GM12878 (cell line): Measurements from ENCODE around the gene DLK2. TPM values are rescaled to one million over a fixed set of nuclear protein-coding genes. Genes with fewer than 3 reads are reported as not detected.
"Not testable (repeated sequence)": the region's sequence is repeated elsewhere in the genome, so short reads cannot be mapped to it uniquely, and the experiment has no call there.

Experiments
- ATAC-seq: fragments of 200-7000 bp; cut with Tn5 transposase; 3 replicates; pipeline ENCODE4 v1.9.1; 2020; ENCODE audit warnings: mild to moderate bottlenecking, moderate library complexity
- BruUV-seq: library from RNA; stranded (reverse); fragments of 400-500 nt; replicated peaks from 2 replicates; lab custom pipeline; 2021; lab: Mats Ljungman, UMichigan
- CTCF ChIA-PET: fragments of 300-600 bp; sonication (Branson Sonifier 250); formaldehyde crosslinking; extraction: SDS; loops from one replicate; lab custom pipeline; 2021; ENCODE audit warnings: inconsistent platforms; lab: Yijun Ruan, JAX
- POLR2A ChIA-PET: fragments of 350-600 bp; formaldehyde crosslinking; extraction: SDS; loops from one replicate; lab custom pipeline; 2021; ENCODE audit warnings: inconsistent platforms; lab: Charles Lee
- RAD21 ChIA-PET: fragments of 300-600 bp; sonication (Branson Sonifier 250); formaldehyde crosslinking; loops from one replicate; lab custom pipeline; 2023; ENCODE audit warnings: antibody characterized with exemption; ENCODE audit not compliant: unreplicated experiment; lab: Charles Lee
- SMC1A ChIA-PET: fragments of 300-600 bp; sonication (Branson Sonifier 250); formaldehyde crosslinking; loops from one replicate; lab custom pipeline; 2023; ENCODE audit not compliant: unreplicated experiment, uncharacterized antibody; lab: Charles Lee
- DNase-seq: peaks from one replicate; pipeline ENCODE4 v3.0.0-alpha.2; 2011; ENCODE audit warnings: low read depth, low spot score
- FAIRE-seq: peaks from 3 replicates; lab custom pipeline; 2011; peaks lifted over from hg19 to GRCh38; lab: Jason Lieb, UNC
- H2AFZ ChIP-seq: 2 replicates; pipeline ENCODE4 v1.6.0; 2011; ENCODE audit warnings: low read depth, low read length, control low read depth; ENCODE audit not compliant: control insufficient read depth
- H3K27ac ChIP-seq: 2 replicates; pipeline ENCODE4 v1.5.1; 2011; ENCODE audit warnings: control low read depth; ENCODE audit not compliant: control insufficient read depth, insufficient read depth
- H3K27me3 ChIP-seq, 2 experiments: replicated peaks in 1 of 2; 2 replicates each; pipeline versions ENCODE4 v1.6.0 to v1.6.1; 2011; ENCODE audit warnings: low read length in 1 of 2; ENCODE audit not compliant: control insufficient read depth in 2 of 2, insufficient read depth in 2 of 2
- H3K36me3 ChIP-seq, 2 experiments: 2 replicates each; pipeline ENCODE4 v1.5.1; 2011; ENCODE audit warnings: low read length in 1 of 2; ENCODE audit not compliant: control insufficient read depth in 2 of 2, insufficient read depth in 2 of 2
- H3K4me1 ChIP-seq: 2 replicates; pipeline ENCODE4 v1.6.1; 2011; ENCODE audit warnings: mild to moderate bottlenecking, low read length, moderate library complexity, mixed read lengths; ENCODE audit not compliant: control insufficient read depth, insufficient read depth
- H3K4me2 ChIP-seq: 2 replicates; pipeline ENCODE4 v1.6.0; 2011; ENCODE audit warnings: control low read depth; ENCODE audit not compliant: control insufficient read depth, insufficient read depth
- H3K4me3 ChIP-seq: fragments of 200-600 bp; sonication (generic); 2 replicates; pipeline ENCODE4 v1.5.1; 2016
- H3K79me2 ChIP-seq: 2 replicates; pipeline ENCODE4 v1.6.0; 2011; ENCODE audit warnings: low read length; ENCODE audit not compliant: control insufficient read depth, insufficient read depth
- H3K9ac ChIP-seq: 2 replicates; pipeline ENCODE4 v1.8.0; 2011; ENCODE audit warnings: low read length, control low read depth, mixed read lengths; ENCODE audit not compliant: control insufficient read depth, insufficient read depth
- H3K9me3 ChIP-seq: replicated peaks from 3 replicates; pipeline ENCODE4 v1.5.1; 2011; ENCODE audit warnings: mild to moderate bottlenecking, low read length; ENCODE audit not compliant: control insufficient read depth, insufficient read depth
- H4K20me1 ChIP-seq: 2 replicates; pipeline ENCODE4 v1.6.0; 2011; ENCODE audit not compliant: control insufficient read depth, insufficient read depth
- HDAC6 ChIP-seq: fragments of 200-600 bp; sonication (generic); IDR thresholded peaks from one replicate; pipeline ENCODE4 v1.8.0; 2017; ENCODE audit warnings: antibody characterized with exemption; ENCODE audit not compliant: unreplicated experiment
- NFYB ChIP-seq: IDR thresholded peaks from 2 replicates; pipeline ENCODE4 v1.6.1; 2011; ENCODE audit warnings: low read depth, mild to moderate bottlenecking, low read length, improper control_type of control experiment, moderate library complexity; ENCODE audit not compliant: insufficient read depth
- RBBP5 ChIP-seq: fragments of 200-600 bp; sonication (generic); conservative IDR thresholded peaks from 2 replicates; pipeline ENCODE4 v1.6.1; 2016
- ZNF274 ChIP-seq: IDR thresholded peaks from one replicate; pipeline ENCODE4 v1.8.0; 2011; ENCODE audit not compliant: insufficient read length, insufficient read depth
- WGBS: methylation state at CpG from one replicate; pipeline ENCODE4 v1.1.6; 2016; ENCODE audit warnings: low lambda C conversion rate; ENCODE audit not compliant: insufficient replicate concordance, insufficient coverage; ENCODE audit errors: missing lambda C conversion rate; 5-methylcytosine and 5-hydroxymethylcytosine counted together
- in situ Hi-C: fragments of 300-500 bp; cut with MboI; formaldehyde crosslinking; loops from 9 replicates; pipeline ENCODE4 v1.14.3; 2018; ENCODE audit warnings: mixed read lengths
- intact Hi-C: fragments of 100-400 bp; cut with micrococcal nuclease; formaldehyde crosslinking; loops from one replicate; pipeline ENCODE4 v1.14.2; 2022; ENCODE audit not compliant: unreplicated experiment
- polyA plus RNA-seq, 11 experiments: library from polyadenylated mRNA; depleted of rRNA in 4 of 11; unstranded in 6 of 11; stranded (reverse) in 5 of 11; fragments of >200 nt; fragmentation: Nextera tagmentation in 4 of 11; fragmentation: Illumina TruSeq in 1 of 11; extraction: Ambion mirVana in 4 of 11; extraction: Trizol in 1 of 11; gene quantifications; 1 replicate in 1 of 11; 2 replicates in 10 of 11; pipeline versions ENCODE4 v1.2.1 to v1.2.3, GENCODE V29; 2011 to 2016; ENCODE audit warnings: inconsistent platforms in 2 of 11, missing spikeins in 2 of 11, low read depth in 1 of 11
- total RNA-seq, 4 experiments: library from RNA; depleted of rRNA in 3 of 4; stranded (reverse); fragments of >200 nt in 3 of 4; fragmentation: Illumina TruSeq in 1 of 4; extraction: Trizol in 1 of 4; gene quantifications; 2 replicates each; pipeline versions ENCODE4 v1.2.1 to v1.2.3, GENCODE V29; 2013 to 2021

Gene DLK2
- total and polyA plus RNA-seq, 10 of the 15 experiments (the other 5 are each of a cell fraction or from before 2014, with no cell fraction given) = 0.03 to 0.55 (median 0.38) TPM; not detected in 4

DNA sequence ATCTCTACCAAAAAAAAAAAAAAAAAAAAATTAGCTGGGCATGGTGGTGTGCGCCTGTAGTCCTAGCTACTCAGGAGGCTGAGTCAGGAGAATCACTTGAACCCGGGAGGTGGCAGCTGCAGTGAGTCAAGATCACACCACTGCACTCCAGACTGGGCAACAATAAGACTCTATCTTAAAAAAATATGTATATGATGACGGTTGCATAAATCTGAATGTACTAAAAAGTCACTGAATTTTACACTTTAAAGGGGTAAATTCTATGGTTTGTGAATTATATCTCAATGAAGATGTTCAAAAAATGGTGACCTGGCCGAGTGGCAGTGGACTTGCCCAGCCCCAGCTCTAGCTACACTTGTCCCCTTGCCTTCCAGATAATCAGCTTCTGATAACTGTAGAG lies 38.4 kb downstream of the DLK2 start:
- in situ Hi-C loops = no loop called here
- ATAC-seq = no peak
- 50% methylated on average over 4 of the region's 4 CpGs for WGBS
- ChIA-PET POLR2A (interaction anchor here (0.6 kb wide), 1 partner anchor 20 kb away, joined by 5 read pairs; no protein-coding TSS in a partner anchor), SMC1A (no interaction called here), RAD21 (no interaction called here), CTCF (interaction anchor here (0.6 kb wide), 1 partner anchor 204 kb away, joined by 5 read pairs; no protein-coding TSS in a partner anchor)
- no peak overlapping the region for H3K4me2 ChIP-seq
- no peak for TF ChIP-seq ZNF274
- TF ChIP-seq HDAC6 = no peak
- no peak for TF ChIP-seq NFYB
- no peak for TF ChIP-seq RBBP5
- H3K4me3 ChIP-seq = no peak overlapping the region
- no peak overlapping the region for H2AFZ ChIP-seq
- no peaks in the 10 kb centered on the region for H3K27me3 ChIP-seq
- H3K9ac ChIP-seq = no peak overlapping the region
- peaks cover 1% of the 10 kb centered on the region; the same call in 2 of the 3 replicates for H3K9me3 ChIP-seq
- no peak overlapping the region for H3K27ac ChIP-seq
- no peaks in the 10 kb centered on the region for H4K20me1 ChIP-seq
- no peaks in the 10 kb centered on the region for H3K79me2 ChIP-seq
- no peak for DNase-seq
- no peaks in the 10 kb centered on the region for H3K36me3 ChIP-seq
- FAIRE-seq = no peak
- no peaks in the 10 kb centered on the region for H3K4me1 ChIP-seq
- BruUV-seq = no TSS peak
- intact Hi-C loops = no loop called here

DNA sequence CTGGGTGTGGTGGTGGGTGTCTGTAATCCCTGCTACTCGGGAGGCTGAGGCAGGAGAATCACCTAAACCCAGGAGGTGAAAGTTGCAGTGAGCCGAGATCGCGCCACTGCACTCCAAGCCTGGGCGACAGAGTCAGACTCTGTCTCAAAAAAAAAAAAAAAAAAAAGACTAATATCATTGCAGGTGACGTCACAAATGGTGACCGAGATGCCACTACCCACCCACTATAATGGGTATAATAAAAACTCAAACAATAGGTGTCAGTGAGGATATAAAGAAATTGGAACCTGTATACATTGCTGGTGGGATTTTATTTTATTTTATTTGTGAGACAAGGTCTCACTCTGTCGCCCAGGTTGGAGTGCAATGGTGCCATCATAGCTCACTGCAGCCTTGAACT lies 40.1 kb downstream of the DLK2 start:
- ATAC-seq, H4K20me1 ChIP-seq, RAD21 ChIA-PET, H3K4me1 ChIP-seq, BruUV-seq, H3K9me3 ChIP-seq, H3K27me3 ChIP-seq, H3K79me2 ChIP-seq, H3K4me2 ChIP-seq, H2AFZ ChIP-seq, intact Hi-C loops, H3K9ac ChIP-seq, DNase-seq, FAIRE-seq, H3K27ac ChIP-seq, H3K4me3 ChIP-seq, H3K36me3 ChIP-seq, in situ Hi-C loops: not testable (repeated sequence)
- ChIA-PET CTCF (interaction anchor here (1.0 kb wide), 1 partner anchor 19 kb away, joined by 4 read pairs; no protein-coding TSS in a partner anchor), SMC1A (interaction anchor here (0.7 kb wide), 1 partner anchor 248 kb away, joined by 3 read pairs; no protein-coding TSS in a partner anchor), POLR2A (interaction anchor here (0.6 to 0.9 kb wide), 2 partner anchors 25 to 31 kb away, joined by 3 to 5 read pairs; no protein-coding TSS in a partner anchor)
- 48% methylated on average over 3 of the region's 8 CpGs for WGBS
